Glutamatergic neuron (in vitro differentiated cells): ENCODE results near the gene RNF181. TPM values are rescaled to one million over a fixed set of nuclear protein-coding genes. Genes with fewer than 3 reads are reported as not detected.
A peak's percentile ranks its signal among the peaks of the same experiment; 100 is the strongest.

Experiments
- DNase-seq: peaks from one replicate; pipeline ENCODE4 v3.0.0; 2022
- H3K27ac Mint-ChIP-seq: one replicate; pipeline ENCODE4 v1.8.0; 2020; ENCODE audit warnings: mild to moderate bottlenecking, mixed read lengths, inconsistent platforms; ENCODE audit not compliant: unreplicated experiment
- H3K27me3 Mint-ChIP-seq: one replicate; pipeline ENCODE4 v1.8.0; 2020; ENCODE audit warnings: mild to moderate bottlenecking, moderate library complexity, mixed read lengths, inconsistent platforms; ENCODE audit not compliant: unreplicated experiment
- H3K36me3 Mint-ChIP-seq: one replicate; pipeline ENCODE4 v1.8.0; 2020; ENCODE audit warnings: mild to moderate bottlenecking, mixed read lengths, inconsistent platforms; ENCODE audit not compliant: unreplicated experiment
- H3K4me1 Mint-ChIP-seq: one replicate; pipeline ENCODE4 v1.8.0; 2020; ENCODE audit warnings: mild to moderate bottlenecking, low read depth, mixed read lengths, inconsistent platforms; ENCODE audit not compliant: unreplicated experiment
- H3K4me3 Mint-ChIP-seq: one replicate; pipeline ENCODE4 v1.8.0; 2020; ENCODE audit warnings: mild to moderate bottlenecking, mixed read lengths, inconsistent platforms; ENCODE audit not compliant: unreplicated experiment
- H3K9me3 Mint-ChIP-seq: one replicate; pipeline ENCODE4 v1.8.0; 2020; ENCODE audit warnings: mild to moderate bottlenecking, moderate library complexity, mixed read lengths, inconsistent platforms; ENCODE audit not compliant: unreplicated experiment
- CTCF ChIP-seq: fragments of 200-600 bp; sonication (generic); IDR thresholded peaks from one replicate; pipeline ENCODE4 v1.5.0; 2021; ENCODE audit not compliant: partially characterized antibody, unreplicated experiment
- total RNA-seq: library from RNA; stranded (reverse); fragmentation: NEBNext Ultra II Directional; extraction: Animal tissue kit (Norgen Biotek cat#: 25700); gene quantifications from one replicate; pipeline ENCODE4 v1.2.1, GENCODE V29; 2021; ENCODE audit not compliant: unreplicated experiment

Gene RNF181
- total RNA-seq, 1 donor from 2014 or later, result 75.1 TPM

GRCh38 chr2:85560812-85561279 lies 34.7 kb upstream of the RNF181 start:
- DNase-seq, result no peak
- H3K36me3 Mint-ChIP-seq, result no peaks in the 10 kb centered on the region

GRCh38 chr2:85561280-85562212 lies 34.0 kb upstream of the RNF181 start, which contains the start of gene GGCX:
Gene GGCX, minus strand, starts transcription at chr2:85561493. Its CDS starts 65 bp downstream, at chr2:85561428.
- Mint-ChIP-seq H3K27me3 (peaks cover 10% of the 10 kb centered on the region), H3K4me3 (peak within 1 kb of the TSS; percentile 99), H3K36me3 (no peaks in the 10 kb centered on the region), H3K27ac (peak within 1 kb of the TSS; percentile 99), H3K4me1 (peaks cover 9% of the 10 kb centered on the region), H3K9me3 (peaks cover 8% of the 10 kb centered on the region)
- peak; percentile 96 for DNase-seq
- no peak for TF ChIP-seq CTCF

More at GRCh38 chr2:85560812-85561279, 34.7 kb upstream of the RNF181 start:
- H3K27ac Mint-ChIP-seq, result peak overlapping the region; percentile 99
- H3K4me1 Mint-ChIP-seq, result peaks cover 9% of the 10 kb centered on the region
- H3K27me3 Mint-ChIP-seq, result peaks cover 10% of the 10 kb centered on the region
- H3K4me3 Mint-ChIP-seq, result peak overlapping the region; percentile 99
- TF ChIP-seq CTCF, result no peak
- H3K9me3 Mint-ChIP-seq, result peaks cover 10% of the 10 kb centered on the region

GRCh38 chr2:85564144-85564563 lies 31.4 kb upstream of the RNF181 start:
- H3K9me3 Mint-ChIP-seq, result peaks cover 8% of the 10 kb centered on the region
- H3K4me3 Mint-ChIP-seq, result no peak overlapping the region
- H3K4me1 Mint-ChIP-seq, result peaks cover 5% of the 10 kb centered on the region
- H3K36me3 Mint-ChIP-seq, result no peaks in the 10 kb centered on the region
- DNase-seq, result no peak
- no peak for TF ChIP-seq CTCF
- peaks cover 9% of the 10 kb centered on the region for H3K27me3 Mint-ChIP-seq
- H3K27ac Mint-ChIP-seq, result no peak overlapping the region

GRCh38 chr2:85566265-85566664 lies 29.3 kb upstream of the RNF181 start:
- Mint-ChIP-seq H3K4me3 (no peak overlapping the region), H3K4me1 (no peaks in the 10 kb centered on the region), H3K27me3 (peaks cover 8% of the 10 kb centered on the region), H3K36me3 (no peaks in the 10 kb centered on the region), H3K27ac (no peak overlapping the region), H3K9me3 (peaks cover 5% of the 10 kb centered on the region)
- no peak for DNase-seq
- no peak for TF ChIP-seq CTCF

GRCh38 chr2:85575739-85576138 lies 19.8 kb upstream of the RNF181 start:
- no peak overlapping the region for H3K4me3 Mint-ChIP-seq
- DNase-seq, result no peak
- peaks cover 3% of the 10 kb centered on the region for H3K9me3 Mint-ChIP-seq
- peaks cover 10% of the 10 kb centered on the region for H3K4me1 Mint-ChIP-seq
- no peak overlapping the region for H3K27ac Mint-ChIP-seq
- TF ChIP-seq CTCF, result no peak
- H3K27me3 Mint-ChIP-seq, result peaks cover 5% of the 10 kb centered on the region
- H3K36me3 Mint-ChIP-seq, result no peaks in the 10 kb centered on the region
